Keratinocyte (primary cell): ENCODE results near the gene PABPC4L. TPM values are rescaled to one million over a fixed set of nuclear protein-coding genes. Genes with fewer than 3 reads are reported as not detected.

Source experiments
- DNase-seq: peaks from one replicate; pipeline ENCODE4 v3.0.0-alpha.2; 2011; ENCODE audit warnings: low read depth, missing footprints, low spot score
- FAIRE-seq: peaks from 2 replicates; lab custom pipeline; 2011; peaks lifted over from hg19 to GRCh38; lab: Jason Lieb, UNC
- H2AFZ ChIP-seq: 2 replicates; pipeline ENCODE4 v1.6.0; 2012; ENCODE audit warnings: low read length, control low read depth, inconsistent platforms; ENCODE audit not compliant: control insufficient read depth
- H3K27ac ChIP-seq: 2 replicates; pipeline ENCODE4 v1.5.1; 2011; ENCODE audit warnings: low read length; ENCODE audit not compliant: control insufficient read depth, insufficient read depth
- H3K27me3 ChIP-seq: 3 replicates; pipeline ENCODE4 v1.6.0; 2011; ENCODE audit warnings: low read length; ENCODE audit not compliant: control insufficient read depth, insufficient read depth; ENCODE audit errors: extremely low read depth
- H3K36me3 ChIP-seq, 2 experiments: 2 replicates in 1 of 2; 3 replicates in 1 of 2; pipeline ENCODE4 v1.5.1; 2011; ENCODE audit warnings: low read length in 2 of 2, mild to moderate bottlenecking in 1 of 2; ENCODE audit not compliant: control insufficient read depth in 2 of 2, insufficient read depth in 2 of 2; ENCODE audit errors: extremely low read depth in 1 of 2
- H3K4me1 ChIP-seq: 3 replicates; pipeline ENCODE4 v1.5.1; 2011; ENCODE audit warnings: low read length; ENCODE audit not compliant: control insufficient read depth, insufficient read depth; ENCODE audit errors: extremely low read depth
- H3K4me2 ChIP-seq: 3 replicates; pipeline ENCODE4 v1.6.0; 2011; ENCODE audit warnings: low read depth, low read length; ENCODE audit not compliant: control insufficient read depth, insufficient read depth; ENCODE audit errors: extremely low read depth
- H3K4me3 ChIP-seq, 3 experiments: fragments of 200-600 bp in 1 of 3; sonication (generic) in 1 of 3; 2 replicates in 2 of 3; 3 replicates in 1 of 3; pipeline ENCODE4 v1.5.1; 2011 to 2016; ENCODE audit warnings: low read length in 3 of 3, mild to moderate bottlenecking in 3 of 3, control low read depth in 2 of 3, inconsistent platforms in 1 of 3, low read depth in 1 of 3, mixed read lengths in 1 of 3, mixed run types in 1 of 3, moderate library complexity in 1 of 3; ENCODE audit not compliant: control insufficient read depth in 2 of 3, insufficient read depth in 2 of 3; ENCODE audit errors: extremely low read depth in 1 of 3
- H3K79me2 ChIP-seq: 2 replicates; pipeline ENCODE4 v1.6.0; 2012; ENCODE audit warnings: low read length; ENCODE audit not compliant: control insufficient read depth, insufficient read depth
- H3K9ac ChIP-seq: 3 replicates; pipeline ENCODE4 v1.6.0; 2011; ENCODE audit warnings: low read length; ENCODE audit not compliant: control insufficient read depth, insufficient read depth; ENCODE audit errors: extremely low read depth
- H3K9me1 ChIP-seq: 3 replicates; pipeline ENCODE4 v1.6.0; 2011; ENCODE audit warnings: low read length; ENCODE audit not compliant: control insufficient read depth, insufficient read depth; ENCODE audit errors: extremely low read depth
- H3K9me3 ChIP-seq: 2 replicates; pipeline ENCODE4 v1.5.1; 2012; ENCODE audit warnings: low read depth, low read length; ENCODE audit not compliant: control insufficient read depth
- H4K20me1 ChIP-seq: 3 replicates; pipeline ENCODE4 v1.6.0; 2011; ENCODE audit warnings: low read length; ENCODE audit not compliant: control insufficient read depth, insufficient read depth; ENCODE audit errors: extremely low read depth
- CTCF ChIP-seq, 3 experiments: IDR thresholded peaks in 1 of 3; conservative IDR thresholded peaks in 1 of 3; optimal IDR thresholded peaks in 1 of 3; 2 replicates in 2 of 3; 3 replicates in 1 of 3; pipeline versions ENCODE3 to v1.5.1; 2011; ENCODE audit warnings: low read length in 3 of 3, mild to moderate bottlenecking in 3 of 3, moderate library complexity in 2 of 3, control low read depth in 1 of 3, inconsistent platforms in 1 of 3; ENCODE audit not compliant: insufficient read depth in 2 of 3; ENCODE audit errors: extremely low read depth in 1 of 3
- EZH2 ChIP-seq: IDR thresholded peaks from one replicate; pipeline ENCODE4 v1.6.1; 2012; ENCODE audit warnings: inconsistent platforms, mild to moderate bottlenecking, low read length, moderate library complexity
- dilution Hi-C: fragments of 300-500 bp; cut with MboI; formaldehyde crosslinking; loops from one replicate; pipeline ENCODE4 v1.7.0; 2020; ENCODE audit warnings: low sequenced_read_pairs; ENCODE audit not compliant: extremely low pct_ligation_motif_present
- polyA plus RNA-seq, 5 experiments: library from polyadenylated mRNA; depleted of rRNA in 3 of 5; stranded (reverse) in 3 of 5; stranded (forward) in 1 of 5; unstranded in 1 of 5; fragments of >200 nt; gene quantifications; 1 replicate in 1 of 5; 2 replicates in 3 of 5; 3 replicates in 1 of 5; pipeline versions ENCODE4 v1.2.1 to v1.2.3, GENCODE V29; 2011 to 2012; ENCODE audit warnings: missing spikeins in 2 of 5, low read depth in 1 of 5, low replicate concordance in 1 of 5

PABPC4L gene
- polyA plus RNA-seq, 1 donor (not counting 4 experiments of a cell fraction or from before 2014, with no cell fraction given) = 0.45 TPM

- Histone ChIP-seq H3K4me1 (no peaks in the 10 kb centered on the region), H3K27ac (no peak overlapping the region), H3K4me2 (no peak overlapping the region), H3K27me3 (no peaks in the 10 kb centered on the region), H3K9me3 (no peaks in the 10 kb centered on the region), H2AFZ (no peak overlapping the region), H3K36me3 (no peaks in the 10 kb centered on the region), H4K20me1 (no peaks in the 10 kb centered on the region), H3K9ac (no peak overlapping the region), H3K4me3 (no peak overlapping the region), H3K79me2 (no peaks in the 10 kb centered on the region), H3K9me1 (no peaks in the 10 kb centered on the region)
- dilution Hi-C loops = no loop called here
- TF ChIP-seq EZH2 (no peak), CTCF (optimal IDR thresholded peaks at IDR 0.05 in 1 of 3, IDR thresholded peaks at IDR 0.05 in 1 of 3, conservative IDR thresholded peaks at IDR 0.05 in 1 of 3; ENCODE audit: extremely low read depth in 1 of 3, insufficient read depth in 2 of 3, low read length in 3 of 3) (no peak)
- no peak for DNase-seq
- FAIRE-seq = no peak
Measured at GRCh38 chr4:134189949-134190348, 11.6 kb downstream of the PABPC4L start.

GRCh38 chr4:134189480-134189879 is 12.1 kb downstream of the PABPC4L start:
- dilution Hi-C loops = no loop called here
- no peaks in the 10 kb centered on the region for H3K36me3 ChIP-seq
- FAIRE-seq (no peak), DNase-seq (no peak)
- H3K27ac ChIP-seq = no peak overlapping the region
- H3K4me1 ChIP-seq = no peaks in the 10 kb centered on the region
- H3K79me2 ChIP-seq = no peaks in the 10 kb centered on the region
- H2AFZ ChIP-seq = no peak overlapping the region
- no peaks in the 10 kb centered on the region for H4K20me1 ChIP-seq
- H3K27me3 ChIP-seq = no peaks in the 10 kb centered on the region
- H3K9ac ChIP-seq = no peak overlapping the region
- no peak overlapping the region for H3K4me3 ChIP-seq
- no peak overlapping the region for H3K4me2 ChIP-seq
- no peaks in the 10 kb centered on the region for H3K9me1 ChIP-seq
- no peak for TF ChIP-seq CTCF (optimal IDR thresholded peaks at IDR 0.05 in 1 of 3, IDR thresholded peaks at IDR 0.05 in 1 of 3, conservative IDR thresholded peaks at IDR 0.05 in 1 of 3; ENCODE audit: extremely low read depth in 1 of 3, insufficient read depth in 2 of 3, low read length in 3 of 3)
- no peak for TF ChIP-seq EZH2
- H3K9me3 ChIP-seq = no peaks in the 10 kb centered on the region
